Loucy (cell line): ENCODE data around the gene KRTAP4-12.

ENCODE experiments used
- EZH2phosphoT487 ChIP-seq: fragments of 200-600 bp; IDR thresholded peaks from 2 replicates; pipeline ENCODE4 v1.6.1; 2018; ENCODE audit warnings: antibody characterized with exemption, mild to moderate bottlenecking, moderate library complexity, borderline replicate concordance
- TF ChIP-seq, protein P1 (sequence below): fragments of 200-600 bp; sonication (generic); conservative IDR thresholded peaks from 2 replicates; pipeline ENCODE4 v1.5.1; 2014; ENCODE audit warnings: mild to moderate bottlenecking, antibody characterized with exemption, low read length

DNA sequence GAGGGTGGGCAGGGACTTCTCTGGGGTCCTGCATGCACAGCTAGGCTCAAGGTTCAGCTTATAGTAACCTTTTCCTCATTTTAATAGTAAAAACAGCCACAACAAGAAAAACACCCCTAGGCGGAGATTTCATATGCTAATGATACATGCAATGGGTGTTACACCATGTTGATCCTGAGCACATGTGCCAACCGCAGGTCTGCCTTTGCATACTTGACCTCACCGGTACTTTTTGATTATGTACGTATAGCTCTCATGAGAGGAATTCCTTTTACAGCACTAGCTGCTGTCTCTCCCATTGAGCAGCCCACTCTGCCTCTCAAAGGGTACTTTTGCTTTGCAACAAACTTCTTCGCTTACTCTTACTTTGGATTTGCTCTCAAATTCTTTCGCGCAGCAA, 27.9 kb downstream of the KRTAP4-12 start:
- TF ChIP-seq, protein P1, sequence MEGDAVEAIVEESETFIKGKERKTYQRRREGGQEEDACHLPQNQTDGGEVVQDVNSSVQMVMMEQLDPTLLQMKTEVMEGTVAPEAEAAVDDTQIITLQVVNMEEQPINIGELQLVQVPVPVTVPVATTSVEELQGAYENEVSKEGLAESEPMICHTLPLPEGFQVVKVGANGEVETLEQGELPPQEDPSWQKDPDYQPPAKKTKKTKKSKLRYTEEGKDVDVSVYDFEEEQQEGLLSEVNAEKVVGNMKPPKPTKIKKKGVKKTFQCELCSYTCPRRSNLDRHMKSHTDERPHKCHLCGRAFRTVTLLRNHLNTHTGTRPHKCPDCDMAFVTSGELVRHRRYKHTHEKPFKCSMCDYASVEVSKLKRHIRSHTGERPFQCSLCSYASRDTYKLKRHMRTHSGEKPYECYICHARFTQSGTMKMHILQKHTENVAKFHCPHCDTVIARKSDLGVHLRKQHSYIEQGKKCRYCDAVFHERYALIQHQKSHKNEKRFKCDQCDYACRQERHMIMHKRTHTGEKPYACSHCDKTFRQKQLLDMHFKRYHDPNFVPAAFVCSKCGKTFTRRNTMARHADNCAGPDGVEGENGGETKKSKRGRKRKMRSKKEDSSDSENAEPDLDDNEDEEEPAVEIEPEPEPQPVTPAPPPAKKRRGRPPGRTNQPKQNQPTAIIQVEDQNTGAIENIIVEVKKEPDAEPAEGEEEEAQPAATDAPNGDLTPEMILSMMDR = no peak
- TF ChIP-seq EZH2phosphoT487 = no peak
